ENCODE data around the gene APOBEC3H.

DNA sequence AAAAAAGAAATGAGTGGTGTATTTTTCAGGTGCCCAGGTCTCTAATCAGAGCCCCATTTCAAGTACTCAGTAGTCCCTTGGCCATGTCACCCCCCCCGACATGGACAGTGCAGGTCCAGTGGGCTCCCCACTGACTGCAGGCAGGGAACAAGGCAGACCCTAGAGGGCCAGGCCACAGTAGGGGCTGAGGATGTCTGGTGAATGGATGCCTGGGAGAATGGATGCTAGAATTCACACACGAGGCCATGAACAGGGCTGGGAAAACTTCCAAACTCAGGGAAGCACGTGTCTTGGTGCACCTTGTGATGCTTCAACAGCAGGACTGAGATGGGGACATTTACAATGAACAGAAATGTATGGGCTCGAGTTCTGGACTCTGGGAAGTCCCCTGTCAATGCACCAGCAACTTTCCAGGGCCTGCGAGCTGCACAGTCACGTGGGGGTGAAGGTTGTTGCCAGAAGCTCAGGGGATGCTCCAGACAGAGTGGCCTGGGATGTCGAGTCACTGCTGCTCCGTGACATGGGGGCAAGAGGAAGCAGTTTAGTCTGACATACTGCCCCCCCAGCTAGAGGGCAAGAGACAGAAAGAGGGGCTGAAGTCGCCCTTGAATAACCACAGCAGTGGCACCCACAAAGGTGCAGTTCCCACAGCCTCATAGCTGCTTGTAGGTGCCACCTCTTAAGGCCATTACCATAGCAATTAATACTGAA lies 16.8 kb upstream of the APOBEC3H start:
- TF ChIP-seq CTCF (IDR thresholded peaks at IDR 0.05; ENCODE audit: extremely low read depth in 1 of 2, insufficient read depth in 1 of 2, low read depth in 1 of 2, low read length in 2 of 2) (no peak), JUN (IDR thresholded peaks at IDR 0.05; ENCODE audit: borderline replicate concordance, insufficient read depth, insufficient read length, low read depth) (no peak), POLR2A (IDR thresholded peaks at IDR 0.05; ENCODE audit: low read depth, low read length) (no peak), EZH2 (IDR thresholded peaks at IDR 0.05; ENCODE audit: borderline replicate concordance, low read depth, low read length, severe bottlenecking) (no peak), FOS (IDR thresholded peaks at IDR 0.05; ENCODE audit: borderline replicate concordance, insufficient read depth, low read length) (no peak), POLR2AphosphoS5 (IDR thresholded peaks at IDR 0.05; ENCODE audit: insufficient read depth, low read depth, low read length) (no peak), GATA2 (IDR thresholded peaks at IDR 0.05; ENCODE audit: insufficient read depth, insufficient read length, low read depth, low read length) (no peak), MYC (IDR thresholded peaks at IDR 0.05; ENCODE audit: low read depth, low read length) (no peak), MAX (IDR thresholded peaks at IDR 0.05; ENCODE audit: insufficient read depth, insufficient read length) (no peak)
